ENCODE measurements around the gene COX10.

GRCh38 chr17:14116263-14117024 lies 47.1 kb downstream of the COX10 start:
- TF ChIP-seq CTCF (IDR thresholded peaks at IDR 0.05) (no peak), POLR2AphosphoS5 (IDR thresholded peaks at IDR 0.05; ENCODE audit: low read depth, low read length) (no peak), SIN3A (IDR thresholded peaks at IDR 0.05; ENCODE audit: borderline replicate concordance, insufficient read depth, low read depth, low read length) (no peak), REST (IDR thresholded peaks at IDR 0.05; ENCODE audit: insufficient read depth in 1 of 2, low read depth in 2 of 2, low read length in 1 of 2) (no peak)
